LHCN-M2 (cell line): Measurements from ENCODE around the gene IL10RA. TPM values are rescaled to one million over a fixed set of nuclear protein-coding genes. Genes with fewer than 3 reads are reported as not detected.
"Not testable (repeated sequence)": the region's sequence is repeated elsewhere in the genome, so short reads cannot be mapped to it uniquely, and the experiment has no call there.

Experiments
- DNase-seq: peaks from one replicate; pipeline ENCODE4 v3.0.0-alpha.2; 2012; ENCODE audit warnings: low read depth
- polyA plus RNA-seq: library from polyadenylated mRNA; unstranded; fragments of >200 nt; gene quantifications from one replicate; pipeline ENCODE4 v1.2.1, GENCODE V29; 2012; ENCODE audit warnings: missing spikeins
- total RNA-seq: library from RNA; depleted of rRNA; stranded (reverse); fragments of >200 nt; gene quantifications from 2 replicates; pipeline ENCODE4 v1.2.3, GENCODE V29; 2014; rRNA removed

The IL10RA gene
- total RNA-seq = not detected in 2 replicates
- polyA plus RNA-seq = not detected

- DNase-seq = no peak
These were observed at the start of gene IL10RA for GRCh38 chr11:117985953-117986887. IL10RA (plus strand) TSS chr11:117986394; CDS start chr11:117986468, 74 bp downstream.

GRCh38 chr11:117936973-117937372 is 49.2 kb upstream of the IL10RA start:
- no peak for DNase-seq

- no peak for DNase-seq
These were observed 45.5 kb upstream of the IL10RA start for GRCh38 chr11:117940736-117941135.

- DNase-seq = no peak
These were observed 45.0 kb upstream of the IL10RA start for GRCh38 chr11:117941163-117941707.

- no peak for DNase-seq
These were observed 44.1 kb upstream of the IL10RA start for GRCh38 chr11:117941976-117942654.

GRCh38 chr11:117944554-117944953 is 41.6 kb upstream of the IL10RA start:
- DNase-seq = no peak

- no peak for DNase-seq
These were observed 41.0 kb upstream of the IL10RA start for GRCh38 chr11:117945047-117945810.

GRCh38 chr11:117946156-117946841 is 39.9 kb upstream of the IL10RA start:
- no peak for DNase-seq

- peak; percentile 87 for DNase-seq
These were observed 39.2 kb upstream of the IL10RA start for GRCh38 chr11:117946842-117947526.

GRCh38 chr11:117947751-117948150 is 38.4 kb upstream of the IL10RA start:
- DNase-seq = not testable (repeated sequence)

GRCh38 chr11:117948466-117948865 is 37.7 kb upstream of the IL10RA start:
- not testable (repeated sequence) for DNase-seq

GRCh38 chr11:117949062-117949461 is 37.1 kb upstream of the IL10RA start:
- no peak for DNase-seq

GRCh38 chr11:117950301-117950700 is 35.9 kb upstream of the IL10RA start:
- no peak for DNase-seq

- no peak for DNase-seq
These were observed 34.9 kb upstream of the IL10RA start for GRCh38 chr11:117950993-117951961.

GRCh38 chr11:117953024-117953671 is 33.0 kb upstream of the IL10RA start:
- DNase-seq = no peak

- no peak for DNase-seq
These were observed 27.2 kb upstream of the IL10RA start for GRCh38 chr11:117958949-117959348.

- DNase-seq = no peak
These were observed 26.6 kb upstream of the IL10RA start for GRCh38 chr11:117959438-117960149.

- DNase-seq = no peak
These were observed 25.8 kb upstream of the IL10RA start for GRCh38 chr11:117960406-117960805.
